IMR-90 (cell line): ENCODE results near the gene PPP1R12C. TPM values are rescaled to one million over a fixed set of nuclear protein-coding genes. Genes with fewer than 3 reads are reported as not detected.
A peak's percentile ranks its signal among the peaks of the same experiment; 100 is the strongest.

ENCODE experiments used
- ATAC-seq: fragments of 200-7000 bp; cut with Tn5 transposase; 2 replicates; pipeline ENCODE4 v1.9.1; 2020; ENCODE audit warnings: low read depth, mild to moderate bottlenecking, moderate library complexity
- BruUV-seq: library from RNA; stranded (reverse); fragments of 400-500 nt; replicated peaks from 2 replicates; lab custom pipeline; 2021; lab: Mats Ljungman, UMichigan
- CTCF ChIA-PET: fragments of 300-600 bp; formaldehyde crosslinking; extraction: SDS; loops from one replicate; lab custom pipeline; 2021; ENCODE audit warnings: antibody characterized with exemption; lab: Yijun Ruan, JAX
- POLR2A ChIA-PET: fragments of 300-600 bp; sonication (Branson Sonifier 250); formaldehyde crosslinking; loops from one replicate; lab custom pipeline; 2022; ENCODE audit warnings: antibody characterized with exemption; ENCODE audit not compliant: unreplicated experiment; lab: Charles Lee
- DNase-seq: peaks from one replicate; pipeline ENCODE4 v3.0.0; 2013
- H2AFZ ChIP-seq: replicated peaks from 2 replicates; pipeline ENCODE3; 2013; ENCODE audit warnings: low read length, mild to moderate bottlenecking; ENCODE audit not compliant: poor library complexity
- H2AK5ac ChIP-seq: 2 replicates; pipeline ENCODE4 v1.6.1; 2013; ENCODE audit warnings: low read depth, low read length, inconsistent platforms
- H2AK9ac ChIP-seq: replicated peaks from 2 replicates; pipeline ENCODE3; 2013; ENCODE audit warnings: mild to moderate bottlenecking, low read depth, low read length, moderate library complexity; ENCODE audit not compliant: poor library complexity
- H2BK120ac ChIP-seq: 2 replicates; pipeline ENCODE4 v1.6.1; 2013; ENCODE audit warnings: low read depth, low read length, inconsistent platforms
- H2BK15ac ChIP-seq: 3 replicates; pipeline ENCODE4 v1.6.1; 2013; ENCODE audit warnings: low read depth, low read length, inconsistent platforms
- H2BK20ac ChIP-seq: 2 replicates; pipeline ENCODE4 v1.6.1; 2013; ENCODE audit warnings: low read depth, mild to moderate bottlenecking, inconsistent platforms, low read length, moderate library complexity
- H2BK5ac ChIP-seq: 2 replicates; pipeline ENCODE4 v1.6.1; 2013; ENCODE audit warnings: mild to moderate bottlenecking, low read depth, low read length, inconsistent platforms; ENCODE audit not compliant: poor library complexity, severe bottlenecking
- H3K14ac ChIP-seq: replicated peaks from 2 replicates; pipeline ENCODE4 v1.6.1; 2013; ENCODE audit warnings: low read depth, low read length, inconsistent platforms
- H3K18ac ChIP-seq: 2 replicates; pipeline ENCODE4 v1.6.1; 2013; ENCODE audit warnings: low read depth, low read length, control low read depth
- H3K23ac ChIP-seq: 2 replicates; pipeline ENCODE4 v1.6.1; 2013; ENCODE audit warnings: low read depth, low read length, inconsistent platforms
- H3K27ac ChIP-seq: 2 replicates; pipeline ENCODE4 v1.5.1; 2013; ENCODE audit warnings: mild to moderate bottlenecking, control low read depth, low read length; ENCODE audit not compliant: insufficient read depth
- H3K27me3 ChIP-seq: 2 replicates; pipeline ENCODE4 v1.6.1; 2013; ENCODE audit warnings: low read length; ENCODE audit not compliant: control insufficient read depth, insufficient read depth
- H3K36me3 ChIP-seq: 2 replicates; pipeline ENCODE4 v1.6.1; 2013; ENCODE audit warnings: low read length, mixed read lengths; ENCODE audit not compliant: control insufficient read depth, insufficient read depth
- H3K4ac ChIP-seq: 2 replicates; pipeline ENCODE4 v1.6.1; 2013; ENCODE audit warnings: low read depth, low read length, inconsistent platforms
- H3K4me1 ChIP-seq: 2 replicates; pipeline ENCODE4 v1.6.1; 2013; ENCODE audit warnings: low read length, mixed read lengths; ENCODE audit not compliant: control insufficient read depth, insufficient read depth
- H3K4me2 ChIP-seq: 2 replicates; pipeline ENCODE4 v1.6.1; 2013; ENCODE audit warnings: low read depth, mild to moderate bottlenecking, control low read depth, low read length, moderate library complexity
- H3K4me3 ChIP-seq: 2 replicates; pipeline ENCODE4 v1.5.1; 2013; ENCODE audit warnings: low read depth, mild to moderate bottlenecking, control low read depth, low read length, moderate library complexity; ENCODE audit not compliant: insufficient read depth
- H3K56ac ChIP-seq: 2 replicates; pipeline ENCODE4 v1.6.1; 2013; ENCODE audit warnings: low read length, inconsistent platforms; ENCODE audit not compliant: insufficient read depth; ENCODE audit errors: extremely low read depth
- H3K79me1 ChIP-seq, 2 experiments: 2 replicates each; pipeline ENCODE4 v1.6.1; 2013; ENCODE audit warnings: low read length in 2 of 2, inconsistent platforms in 1 of 2, low read depth in 1 of 2
- H3K9ac ChIP-seq: 2 replicates; pipeline ENCODE4 v1.6.1; 2013; ENCODE audit warnings: low read depth, low read length, control low read depth
- H3K9me1 ChIP-seq: 2 replicates; pipeline ENCODE4 v1.6.1; 2013; ENCODE audit warnings: low read length, inconsistent platforms; ENCODE audit not compliant: insufficient read depth
- H3K9me3 ChIP-seq: 2 replicates; pipeline ENCODE4 v1.6.1; 2013; ENCODE audit warnings: low read length; ENCODE audit not compliant: control insufficient read depth, insufficient read depth
- H4K20me1 ChIP-seq: 2 replicates; pipeline ENCODE4 v1.6.1; 2013; ENCODE audit warnings: low read length, inconsistent platforms; ENCODE audit not compliant: insufficient read depth
- H4K5ac ChIP-seq: 2 replicates; pipeline ENCODE4 v1.6.1; 2013; ENCODE audit warnings: mild to moderate bottlenecking, low read depth, low read length, control low read depth
- H4K8ac ChIP-seq, 2 experiments: 2 replicates each; pipeline ENCODE4 v1.6.1; 2013; ENCODE audit warnings: low read depth in 2 of 2, low read length in 2 of 2, control low read depth in 1 of 2, inconsistent platforms in 1 of 2
- H4K91ac ChIP-seq: 2 replicates; pipeline ENCODE4 v1.6.1; 2013; ENCODE audit warnings: low read depth, low read length, inconsistent platforms; ENCODE audit not compliant: insufficient read depth
- BHLHE40 ChIP-seq: fragments of 150-350 bp; IDR thresholded peaks from 2 replicates; pipeline ENCODE4 v1.6.1; 2016; ENCODE audit warnings: mild to moderate bottlenecking, low read depth, low read length
- CEBPB ChIP-seq: IDR thresholded peaks from 2 replicates; pipeline ENCODE4 v1.6.1; 2012; ENCODE audit warnings: low read depth, low read length, improper control_type of control experiment
- FOS ChIP-seq: fragments of 150-350 bp; IDR thresholded peaks from 2 replicates; pipeline ENCODE4 v1.6.1; 2016; ENCODE audit warnings: low read depth, low read length
- MAZ ChIP-seq: IDR thresholded peaks from 2 replicates; pipeline ENCODE4 v1.6.1; 2012; ENCODE audit warnings: low read depth, mild to moderate bottlenecking, low read length, improper control_type of control experiment, moderate library complexity, borderline replicate concordance
- MXI1 ChIP-seq: IDR thresholded peaks from 2 replicates; pipeline ENCODE4 v1.6.1; 2012; ENCODE audit warnings: low read depth, mild to moderate bottlenecking, low read length, moderate library complexity, borderline replicate concordance
- POLR2A ChIP-seq: IDR thresholded peaks from 2 replicates; pipeline ENCODE4 v1.6.1; 2012; ENCODE audit warnings: mild to moderate bottlenecking, low read depth, low read length
- RCOR1 ChIP-seq: IDR thresholded peaks from 2 replicates; pipeline ENCODE4 v1.6.1; 2012; ENCODE audit warnings: mild to moderate bottlenecking, low read length, improper control_type of control experiment; ENCODE audit not compliant: insufficient replicate concordance
- USF2 ChIP-seq: fragments of 150-350 bp; IDR thresholded peaks from 2 replicates; pipeline ENCODE4 v1.6.1; 2017; ENCODE audit warnings: mild to moderate bottlenecking, antibody characterized with exemption, low read length, low read depth
- WGBS, 2 experiments: methylation state at CpG; one replicate each; pipeline versions ENCODE4 v1.1.5 to v1.1.7; 2013; ENCODE audit warnings: missing lambda C conversion rate in 2 of 2; ENCODE audit not compliant: insufficient read length in 1 of 2; ENCODE audit errors: extremely low coverage in 2 of 2; 5-methylcytosine and 5-hydroxymethylcytosine counted together
- dilution Hi-C: fragments of 300-500 bp; cut with HindIII; formaldehyde crosslinking; loops from one replicate; pipeline ENCODE4 v1.14.3; 2018; ENCODE audit warnings: low sequenced_read_pairs; ENCODE audit not compliant: unreplicated experiment
- in situ Hi-C: fragments of 300-500 bp; cut with MboI; formaldehyde crosslinking; loops from 3 replicates; pipeline ENCODE4 v1.14.3; 2019; ENCODE audit warnings: low sequenced_read_pairs, inconsistent platforms, mixed read lengths
- intact Hi-C: fragments of 100-400 bp; cut with micrococcal nuclease; formaldehyde crosslinking; loops from 2 replicates; pipeline ENCODE4 v1.10.0; 2022
- polyA plus RNA-seq, 3 experiments: library from polyadenylated mRNA; depleted of rRNA; stranded (reverse); fragments of >200 nt; gene quantifications; 2 replicates each; pipeline ENCODE4 v1.2.3, GENCODE V29; 2012; ENCODE audit warnings: low replicate concordance in 1 of 3
- total RNA-seq: library from RNA; depleted of rRNA; stranded (reverse); fragments of >200 nt; gene quantifications from 2 replicates; pipeline ENCODE4 v1.2.3, GENCODE V29; 2012

The PPP1R12C gene
- total and polyA plus RNA-seq, 2 of the 4 experiments (the other 2 are of a cell fraction) = 21.5 to 81.4 TPM

- dilution Hi-C loops = no loop called here
- CTCF ChIA-PET = interaction anchor here (0.6 kb wide), 1 partner anchor 26 kb away, joined by 3 read pairs; no protein-coding TSS in a partner anchor
- peak; percentile 92 for DNase-seq
Observed at GRCh38 chr19:55113570-55114039, 3.8 kb downstream of the PPP1R12C start.

More at GRCh38 chr19:55113570-55114039, 3.8 kb downstream of the PPP1R12C start:
- Histone ChIP-seq H3K27ac (no peak overlapping the region), H3K23ac (no peak overlapping the region), H4K91ac (no peak overlapping the region), H3K4me1 (peaks cover 13% of the 10 kb centered on the region), H3K4me2 (no peak overlapping the region), H2BK15ac (no peak overlapping the region), H3K9me1 (peaks cover 7% of the 10 kb centered on the region), H2AK9ac (peak overlapping the region; percentile 73), H3K4me3 (no peak overlapping the region), H4K5ac (no peak overlapping the region), H2BK20ac (no peak overlapping the region), H3K9ac (no peak overlapping the region), H3K18ac (no peak overlapping the region), H3K4ac (no peak overlapping the region), H3K27me3 (no peaks in the 10 kb centered on the region), H2AK5ac (no peak overlapping the region), H4K20me1 (peaks cover 73% of the 10 kb centered on the region), H3K36me3 (peaks cover 22% of the 10 kb centered on the region), H3K79me1 (peaks cover 18 to 65% of the 10 kb centered on the region in 2 experiments), H2BK120ac (no peak overlapping the region), H3K9me3 (no peaks in the 10 kb centered on the region), H3K56ac (no peak overlapping the region), H4K8ac (no peak overlapping the region), H2AFZ (no peak overlapping the region), H3K14ac (no peak overlapping the region), H2BK5ac (no peak overlapping the region)
- TF ChIP-seq RCOR1 = no peak
- peak; percentile 86 for TF ChIP-seq USF2
- no peak for TF ChIP-seq CEBPB
- TF ChIP-seq BHLHE40 = peak; percentile 100
- TF ChIP-seq POLR2A = 0 out of 2 replicates have a peak, but pooled peaks have one; percentile 32
- no peak for TF ChIP-seq FOS
- TF ChIP-seq MAZ = peak; percentile 90
- TF ChIP-seq MXI1 = peak; percentile 80; the same call in 1 of the 2 replicates
- no peak for ATAC-seq
- in situ Hi-C loops = loop anchor here (25.0 kb wide), 1 partner anchor 524 kb away; the partner anchor contains the start of genes CCDC106, ZNF580 and ZNF581
- intact Hi-C loops = no loop called here
- BruUV-seq = no TSS peak
- POLR2A ChIA-PET = no interaction called here
- WGBS, 2 experiments = 20% methylated on average over 1 of the region's 12 CpGs; no CpG with 5 or more reads in 1 of the 2 experiments
